ENCODE data around the gene RSPO3.

DNA sequence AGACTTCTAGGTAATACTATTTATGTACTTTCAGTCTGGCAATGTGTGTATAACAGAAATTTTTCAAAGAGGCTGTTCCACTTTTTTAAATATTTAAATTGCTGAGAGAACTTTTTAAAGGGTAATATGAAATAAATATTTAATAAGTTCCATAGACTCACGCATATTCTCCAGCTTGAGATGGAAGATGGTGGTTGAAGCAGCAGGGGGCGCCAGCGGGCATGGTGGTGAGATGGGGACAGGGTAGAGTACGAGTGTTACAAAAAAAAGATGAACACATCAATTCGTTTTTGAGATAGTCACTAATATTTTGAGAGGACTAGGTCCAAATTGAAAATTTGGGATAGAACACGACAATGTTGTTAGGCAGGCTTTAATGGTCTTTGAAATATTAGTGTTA is 68.4 kb downstream of the RSPO3 start:
- TF ChIP-seq POLR2AphosphoS5 (IDR thresholded peaks at IDR 0.05; ENCODE audit: low read depth, low read length): no peak
- TF ChIP-seq CTCF (IDR thresholded peaks at IDR 0.05 in 2 of 3, conservative IDR thresholded peaks at IDR 0.05 in 1 of 3; ENCODE audit: borderline replicate concordance in 1 of 3, insufficient read depth in 1 of 3, low read depth in 2 of 3, low read length in 2 of 3): peak; percentile 40 to 80 (median 73); a peak in 5 of 6 replicates
- TF ChIP-seq POLR2A (IDR thresholded peaks at IDR 0.05; ENCODE audit: borderline replicate concordance, extremely low read depth, insufficient read depth, insufficient read length): no peak
- TF ChIP-seq JUND (IDR thresholded peaks at IDR 0.05): no peak
- TF ChIP-seq ZNF274 (IDR thresholded peaks at IDR 0.05; ENCODE audit: low read depth, low read length): no peak
- no peak for TF ChIP-seq MAX (IDR thresholded peaks at IDR 0.05)
- no peak for TF ChIP-seq CEBPB (IDR thresholded peaks at IDR 0.05; ENCODE audit: low read depth)
- TF ChIP-seq EZH2phosphoT487 (IDR thresholded peaks at IDR 0.05; ENCODE audit: borderline replicate concordance): no peak
- no peak for TF ChIP-seq ZBTB33 (IDR thresholded peaks at IDR 0.05; ENCODE audit: extremely low read depth, insufficient replicate concordance, low read length)
- no peak for TF ChIP-seq EZH2 (IDR thresholded peaks at IDR 0.05)
- TF ChIP-seq CBX3 (IDR thresholded peaks at IDR 0.05; ENCODE audit: low read depth): no peak
- TF ChIP-seq YY1 (IDR thresholded peaks at IDR 0.05; ENCODE audit: extremely low read depth, insufficient replicate concordance, low read depth, low read length): no peak
